WTC11 (cell line): ENCODE measurements around the gene ERC2. TPM values are rescaled to one million over a fixed set of nuclear protein-coding genes. Genes with fewer than 3 reads are reported as not detected.

Source experiments
- ATAC-seq: fragments of 200-7000 bp; cut with Tn5 transposase; 2 replicates; pipeline ENCODE4 v1.10.0; 2021; ENCODE audit warnings: mild to moderate bottlenecking, moderate library complexity
- CTCF ChIA-PET: fragments of 300-600 bp; sonication (Branson Sonifier 250); formaldehyde crosslinking; loops from one replicate; lab custom pipeline; 2021; ENCODE audit warnings: antibody characterized with exemption; lab: Charles Lee
- POLR2A ChIA-PET: fragments of 350-600 bp; sonication (Branson Sonifier 250); formaldehyde crosslinking; loops from one replicate; lab custom pipeline; 2021; ENCODE audit warnings: antibody characterized with exemption; lab: Charles Lee
- DNase-seq: peaks from one replicate; pipeline ENCODE4 v3.0.0; 2021; ENCODE audit warnings: low spot score
- H3K27ac Mint-ChIP-seq: 2 replicates; pipeline ENCODE4 v1.8.0; 2021; ENCODE audit warnings: mixed read lengths
- H3K27me3 Mint-ChIP-seq: 2 replicates; pipeline ENCODE4 v1.8.0; 2021; ENCODE audit warnings: low read depth, mild to moderate bottlenecking, moderate library complexity, mixed read lengths
- H3K36me3 Mint-ChIP-seq: 2 replicates; pipeline ENCODE4 v1.8.0; 2021; ENCODE audit warnings: mixed read lengths
- H3K4me1 Mint-ChIP-seq: 2 replicates; pipeline ENCODE4 v1.8.0; 2022; ENCODE audit warnings: mixed read lengths
- H3K4me3 Mint-ChIP-seq: 2 replicates; pipeline ENCODE4 v1.8.0; 2021; ENCODE audit warnings: mild to moderate bottlenecking, moderate library complexity, mixed read lengths
- H3K9me3 Mint-ChIP-seq: 2 replicates; pipeline ENCODE4 v1.8.0; 2021; ENCODE audit warnings: mixed read lengths
- AFF4 ChIP-seq: sonication (generic); formaldehyde crosslinking; IDR thresholded peaks from 2 replicates; pipeline ENCODE4 v1.8.1; 2023; ENCODE audit warnings: mild to moderate bottlenecking, missing genetic modification reagents, borderline replicate concordance
- AR ChIP-seq: fragments of 250-450 bp; sonication (Bioruptor Pico); IDR thresholded peaks from 2 replicates; pipeline ENCODE4 v1.9.0; 2021; ENCODE audit warnings: mild to moderate bottlenecking
- ATF6 ChIP-seq: sonication (generic); formaldehyde crosslinking; IDR thresholded peaks from 2 replicates; pipeline ENCODE4 v1.8.1; 2023; ENCODE audit warnings: mild to moderate bottlenecking, missing genetic modification reagents
- CDX4 ChIP-seq: fragments of 250-450 bp; sonication (Bioruptor Pico); IDR thresholded peaks from 2 replicates; pipeline ENCODE4 v1.9.0; 2021; ENCODE audit warnings: moderate library complexity, mild to moderate bottlenecking, inconsistent platforms, borderline replicate concordance
- CREM ChIP-seq: sonication (generic); formaldehyde crosslinking; IDR thresholded peaks from 2 replicates; pipeline ENCODE4 v1.8.1; 2022; ENCODE audit warnings: mild to moderate bottlenecking, missing genetic modification reagents, moderate library complexity
- CTCF ChIP-seq: fragments of 200-600 bp; IDR thresholded peaks from 2 replicates; pipeline ENCODE4 v1.8.0; 2022; ENCODE audit warnings: antibody characterized with exemption
- GRHL2 ChIP-seq: fragments of 250-450 bp; sonication (Bioruptor Pico); IDR thresholded peaks from 2 replicates; pipeline ENCODE4 v1.8.0; 2022; ENCODE audit warnings: mild to moderate bottlenecking, moderate library complexity; ENCODE audit not compliant: insufficient replicate concordance, severe bottlenecking
- HMGA2 ChIP-seq: fragments of 250-450 bp; sonication (Bioruptor Pico); IDR thresholded peaks from 2 replicates; pipeline ENCODE4 v1.4.0; 2021; ENCODE audit warnings: mild to moderate bottlenecking, moderate library complexity
- JUN ChIP-seq: sonication (generic); formaldehyde crosslinking; IDR thresholded peaks from 2 replicates; pipeline ENCODE4 v1.8.0; 2023; ENCODE audit warnings: mild to moderate bottlenecking, missing genetic modification reagents
- MXD4 ChIP-seq: fragments of 250-450 bp; sonication (Bioruptor Pico); IDR thresholded peaks from 2 replicates; pipeline ENCODE4 v1.8.0; 2021; ENCODE audit warnings: mild to moderate bottlenecking, moderate library complexity, borderline replicate concordance
- NFATC4 ChIP-seq: fragments of 250-450 bp; sonication (Bioruptor Pico); IDR thresholded peaks from 2 replicates; pipeline ENCODE4 v1.9.0; 2021; ENCODE audit warnings: mild to moderate bottlenecking
- NFYB ChIP-seq: sonication (generic); formaldehyde crosslinking; conservative IDR thresholded peaks from 2 replicates; pipeline ENCODE4 v1.8.0; 2022; ENCODE audit warnings: low read depth, missing genetic modification reagents
- OVOL2 ChIP-seq: fragments of 250-450 bp; sonication (Bioruptor Pico); IDR thresholded peaks from 2 replicates; pipeline ENCODE4 v1.9.0; 2021; ENCODE audit warnings: mild to moderate bottlenecking, borderline replicate concordance
- SMAD3 ChIP-seq: sonication (generic); formaldehyde crosslinking; IDR thresholded peaks from 2 replicates; pipeline ENCODE4 v1.8.0; 2022; ENCODE audit warnings: missing genetic modification reagents, mild to moderate bottlenecking, borderline replicate concordance
- TP53 ChIP-seq: sonication (generic); formaldehyde crosslinking; IDR thresholded peaks from 2 replicates; pipeline ENCODE4 v1.8.1; 2023; ENCODE audit warnings: mild to moderate bottlenecking, missing genetic modification reagents
- ZBTB21 ChIP-seq: sonication (generic); formaldehyde crosslinking; IDR thresholded peaks from 2 replicates; pipeline ENCODE4 v1.8.1; 2023; ENCODE audit warnings: mild to moderate bottlenecking, missing genetic modification reagents, borderline replicate concordance
- ZNF138 ChIP-seq: sonication (generic); formaldehyde crosslinking; conservative IDR thresholded peaks from 2 replicates; pipeline ENCODE4 v1.8.1; 2022; ENCODE audit warnings: mild to moderate bottlenecking, moderate library complexity, missing genetic modification reagents
- ZNF232 ChIP-seq: sonication (generic); formaldehyde crosslinking; IDR thresholded peaks from 2 replicates; pipeline ENCODE4 v1.8.0; 2022; ENCODE audit warnings: mild to moderate bottlenecking, missing genetic modification reagents
- ZNF263 ChIP-seq: sonication (generic); formaldehyde crosslinking; IDR thresholded peaks from 2 replicates; pipeline ENCODE4 v1.8.1; 2022; ENCODE audit warnings: low read depth, mild to moderate bottlenecking, moderate library complexity, missing genetic modification reagents
- ZNF423 ChIP-seq: fragments of 250-450 bp; sonication (Bioruptor Pico); IDR thresholded peaks from 2 replicates; pipeline ENCODE4 v2.1.2; 2022; ENCODE audit warnings: mild to moderate bottlenecking, moderate library complexity
- ZNF512 ChIP-seq: sonication (generic); formaldehyde crosslinking; IDR thresholded peaks from 2 replicates; pipeline ENCODE4 v1.8.1; 2022; ENCODE audit warnings: missing genetic modification reagents, borderline replicate concordance
- ZSCAN18 ChIP-seq: fragments of 250-450 bp; sonication (Bioruptor Pico); IDR thresholded peaks from 2 replicates; pipeline ENCODE4 v2.1.2; 2022; ENCODE audit warnings: mild to moderate bottlenecking, moderate library complexity
- total RNA-seq: library from RNA; stranded (reverse); gene quantifications from 3 replicates; pipeline ENCODE4 v1.2.3, GENCODE V29; 2021

The ERC2 gene
- total RNA-seq, 1 experiment from 2014 or later, result 23.5 TPM

- H3K4me3 Mint-ChIP-seq, result no peak overlapping the region
- no peaks in the 10 kb centered on the region for H3K9me3 Mint-ChIP-seq
- peaks cover 36% of the 10 kb centered on the region for H3K4me1 Mint-ChIP-seq
- DNase-seq (no peak), ATAC-seq (no peak)
- no peaks in the 10 kb centered on the region for H3K27me3 Mint-ChIP-seq
- TF ChIP-seq MXD4 (CRISPR knock-in tag) (no peak), ZNF423 (CRISPR knock-in tag) (no peak), CTCF (no peak), JUN (CRISPR knock-in tag) (no peak), HMGA2 (CRISPR knock-in tag) (no peak), ZBTB21 (no peak), AFF4 (no peak), ZNF138 (CRISPR knock-in tag) (no peak)
- POLR2A ChIA-PET, result no interaction called here
- no peaks in the 10 kb centered on the region for H3K36me3 Mint-ChIP-seq
- CTCF ChIA-PET, result interaction anchor here (0.8 to 1.3 kb wide), 3 partner anchors 18 to 26 kb away, joined by 3 to 7 read pairs (median 4); no protein-coding TSS in a partner anchor
- no peak overlapping the region for H3K27ac Mint-ChIP-seq
Measured at GRCh38 chr3:56320883-56321282, 147.4 kb downstream of the ERC2 start.

- H3K4me3 Mint-ChIP-seq, result no peak overlapping the region
- CTCF ChIA-PET, result interaction anchor here (0.9 kb wide), 1 partner anchor 68 kb away, joined by 3 read pairs; no protein-coding TSS in a partner anchor
- TF ChIP-seq NFATC4 (CRISPR knock-in tag), result no peak
- TF ChIP-seq ZNF512, result no peak
- TF ChIP-seq TP53 (CRISPR knock-in tag), result no peak
- TF ChIP-seq GRHL2, result no peak
- TF ChIP-seq ZNF263 (CRISPR knock-in tag), result no peak
- TF ChIP-seq CREM (CRISPR knock-in tag), result no peak
- TF ChIP-seq ZNF232 (CRISPR knock-in tag), result no peak
- no peak for TF ChIP-seq ATF6 (CRISPR knock-in tag)
- no peak for TF ChIP-seq AR (CRISPR knock-in tag)
- TF ChIP-seq SMAD3 (CRISPR knock-in tag), result no peak
- TF ChIP-seq OVOL2 (CRISPR knock-in tag), result no peak
- TF ChIP-seq CDX4 (CRISPR knock-in tag), result no peak
- TF ChIP-seq ZNF138 (CRISPR knock-in tag), result no peak
- no peak for TF ChIP-seq NFYB
- TF ChIP-seq ZSCAN18 (CRISPR knock-in tag), result no peak
Measured at GRCh38 chr3:56318891-56319290, 149.4 kb downstream of the ERC2 start.

More at GRCh38 chr3:56318891-56319290, 149.4 kb downstream of the ERC2 start:
- Mint-ChIP-seq H3K36me3 (no peaks in the 10 kb centered on the region), H3K4me1 (peaks cover 30% of the 10 kb centered on the region), H3K27me3 (no peaks in the 10 kb centered on the region), H3K9me3 (no peaks in the 10 kb centered on the region), H3K27ac (no peak overlapping the region)
- DNase-seq, result no peak
- POLR2A ChIA-PET, result no interaction called here
- ATAC-seq, result no peak
